Measurements from ENCODE around the gene PIGA.

The PIGA gene

GRCh38 chrX:15376956-15377355 lies 41.6 kb upstream of the PIGA start:
- Histone ChIP-seq H2AFZ (ENCODE audit: low read depth, low read length) (no peak overlapping the region), H2BK120ac (ENCODE audit: low read depth, low read length) (no peak overlapping the region), H4K8ac (ENCODE audit: low read length) (no peak overlapping the region), H3K9me3 (ENCODE audit: control insufficient read depth, low read length) (no peaks in the 10 kb centered on the region), H3K27me3 (ENCODE audit: control insufficient read depth in 1 of 2, insufficient read depth in 1 of 2, low read length in 2 of 2) (peaks cover 0 to 8% of the 10 kb centered on the region in 2 experiments), H3K36me3 (ENCODE audit: control insufficient read depth in 1 of 2, insufficient read depth in 2 of 2, low read depth in 1 of 2, low read length in 2 of 2) (no peaks in the 10 kb centered on the region), H2BK12ac (ENCODE audit: low read length in 2 of 2) (no peak overlapping the region), H3K27ac (ENCODE audit: low read length, poor library complexity, severe bottlenecking) (no peak overlapping the region), H3K9ac (ENCODE audit: low read length) (no peak overlapping the region), H2BK15ac (ENCODE audit: low read depth, poor library complexity, severe bottlenecking) (no peak overlapping the region), H3K4me1 (ENCODE audit: control insufficient read depth, insufficient read depth, low read depth, low read length) (no peaks in the 10 kb centered on the region), H3K4ac (ENCODE audit: low read depth in 1 of 2, low read length in 2 of 2) (no peak overlapping the region), H2BK5ac (ENCODE audit: low read depth, low read length, poor library complexity, severe bottlenecking) (no peak overlapping the region), H4K91ac (ENCODE audit: low read length) (no peak overlapping the region), H3K18ac (ENCODE audit: low read depth in 1 of 2, low read length in 2 of 2) (no peak overlapping the region), H3K23ac (ENCODE audit: low read length in 2 of 2) (no peak overlapping the region), H3K4me2 (ENCODE audit: low read length, poor library complexity, severe bottlenecking) (no peak overlapping the region), H3K4me3 (ENCODE audit: insufficient read depth in 1 of 2, low read depth in 1 of 2, low read length in 2 of 2) (no peak overlapping the region), H3K79me1 (replicated peaks; ENCODE audit: low read length, poor library complexity, severe bottlenecking) (no peaks in the 10 kb centered on the region), H2AK5ac (ENCODE audit: low read length, severe bottlenecking) (no peak overlapping the region), H3K14ac (ENCODE audit: low read length in 2 of 2) (no peak overlapping the region)
- no peak for DNase-seq
- no CpG with 5 or more reads among the region's 1 CpG for WGBS

- H3K27ac ChIP-seq (ENCODE audit: low read length, poor library complexity, severe bottlenecking), result no peak overlapping the region
- no peak overlapping the region for H2BK12ac ChIP-seq (ENCODE audit: low read length in 2 of 2)
- no peak overlapping the region for H3K4me3 ChIP-seq (ENCODE audit: insufficient read depth in 1 of 2, low read depth in 1 of 2, low read length in 2 of 2)
- H2AFZ ChIP-seq (ENCODE audit: low read depth, low read length), result no peak overlapping the region
- H3K27me3 ChIP-seq (ENCODE audit: control insufficient read depth in 1 of 2, insufficient read depth in 1 of 2, low read length in 2 of 2), result peaks cover 0 to 6% of the 10 kb centered on the region in 2 experiments
- no peak overlapping the region for H2AK5ac ChIP-seq (ENCODE audit: low read length, severe bottlenecking)
- DNase-seq, result no peak
- H3K18ac ChIP-seq (ENCODE audit: low read depth in 1 of 2, low read length in 2 of 2), result no peak overlapping the region
- no peaks in the 10 kb centered on the region for H3K9me3 ChIP-seq (ENCODE audit: control insufficient read depth, low read length)
- no peak overlapping the region for H3K9ac ChIP-seq (ENCODE audit: low read length)
- no peak overlapping the region for H3K4me2 ChIP-seq (ENCODE audit: low read length, poor library complexity, severe bottlenecking)
- no peak overlapping the region for H2BK15ac ChIP-seq (ENCODE audit: low read depth, poor library complexity, severe bottlenecking)
- H3K4me1 ChIP-seq (ENCODE audit: control insufficient read depth, insufficient read depth, low read depth, low read length), result no peaks in the 10 kb centered on the region
- no peak overlapping the region for H3K4ac ChIP-seq (ENCODE audit: low read depth in 1 of 2, low read length in 2 of 2)
- no peak overlapping the region for H4K91ac ChIP-seq (ENCODE audit: low read length)
- no peak overlapping the region for H2BK120ac ChIP-seq (ENCODE audit: low read depth, low read length)
- no peak overlapping the region for H4K8ac ChIP-seq (ENCODE audit: low read length)
- H3K36me3 ChIP-seq (ENCODE audit: control insufficient read depth in 1 of 2, insufficient read depth in 2 of 2, low read depth in 1 of 2, low read length in 2 of 2), result no peaks in the 10 kb centered on the region
- H3K23ac ChIP-seq (ENCODE audit: low read length in 2 of 2), result no peak overlapping the region
- 100% methylated on average over 1 of the region's 3 CpGs for WGBS
- no peak overlapping the region for H3K14ac ChIP-seq (ENCODE audit: low read length in 2 of 2)
- no peak overlapping the region for H2BK5ac ChIP-seq (ENCODE audit: low read depth, low read length, poor library complexity, severe bottlenecking)
- no peaks in the 10 kb centered on the region for H3K79me1 ChIP-seq (replicated peaks; ENCODE audit: low read length, poor library complexity, severe bottlenecking)
Observed at GRCh38 chrX:15373976-15374375, 38.7 kb upstream of the PIGA start.

- Histone ChIP-seq H3K4me2 (ENCODE audit: low read length, poor library complexity, severe bottlenecking) (no peak overlapping the region), H2AFZ (ENCODE audit: low read depth, low read length) (no peak overlapping the region), H3K9ac (ENCODE audit: low read length) (no peak overlapping the region), H2BK120ac (ENCODE audit: low read depth, low read length) (no peak overlapping the region), H2AK5ac (ENCODE audit: low read length, severe bottlenecking) (no peak overlapping the region), H4K8ac (ENCODE audit: low read length) (no peak overlapping the region), H3K14ac (ENCODE audit: low read length in 2 of 2) (no peak overlapping the region), H3K27me3 (ENCODE audit: control insufficient read depth in 1 of 2, insufficient read depth in 1 of 2, low read length in 2 of 2) (peaks cover 0 to 10% of the 10 kb centered on the region in 2 experiments), H3K4me1 (ENCODE audit: control insufficient read depth, insufficient read depth, low read depth, low read length) (no peaks in the 10 kb centered on the region), H3K4ac (ENCODE audit: low read depth in 1 of 2, low read length in 2 of 2) (no peak overlapping the region), H3K36me3 (ENCODE audit: control insufficient read depth in 1 of 2, insufficient read depth in 2 of 2, low read depth in 1 of 2, low read length in 2 of 2) (no peaks in the 10 kb centered on the region), H3K27ac (ENCODE audit: low read length, poor library complexity, severe bottlenecking) (no peak overlapping the region), H3K23ac (ENCODE audit: low read length in 2 of 2) (no peak overlapping the region), H2BK12ac (ENCODE audit: low read length in 2 of 2) (no peak overlapping the region), H3K18ac (ENCODE audit: low read depth in 1 of 2, low read length in 2 of 2) (no peak overlapping the region), H3K4me3 (ENCODE audit: insufficient read depth in 1 of 2, low read depth in 1 of 2, low read length in 2 of 2) (no peak overlapping the region), H3K9me3 (ENCODE audit: control insufficient read depth, low read length) (no peaks in the 10 kb centered on the region), H2BK15ac (ENCODE audit: low read depth, poor library complexity, severe bottlenecking) (no peak overlapping the region), H3K79me1 (replicated peaks; ENCODE audit: low read length, poor library complexity, severe bottlenecking) (no peaks in the 10 kb centered on the region), H4K91ac (ENCODE audit: low read length) (no peak overlapping the region), H2BK5ac (ENCODE audit: low read depth, low read length, poor library complexity, severe bottlenecking) (no peak overlapping the region)
- 88% methylated on average over 8 of the region's 9 CpGs for WGBS
- no peak for DNase-seq
Observed at GRCh38 chrX:15366506-15367352, 31.4 kb upstream of the PIGA start.

GRCh38 chrX:15359701-15360100 lies 24.4 kb upstream of the PIGA start:
- Histone ChIP-seq H3K4me2 (ENCODE audit: low read length, poor library complexity, severe bottlenecking) (no peak overlapping the region), H3K14ac (ENCODE audit: low read length in 2 of 2) (no peak overlapping the region), H2AFZ (ENCODE audit: low read depth, low read length) (no peak overlapping the region), H3K23ac (ENCODE audit: low read length in 2 of 2) (no peak overlapping the region), H2BK120ac (ENCODE audit: low read depth, low read length) (no peak overlapping the region), H2BK5ac (ENCODE audit: low read depth, low read length, poor library complexity, severe bottlenecking) (no peak overlapping the region), H3K36me3 (ENCODE audit: control insufficient read depth in 1 of 2, insufficient read depth in 2 of 2, low read depth in 1 of 2, low read length in 2 of 2) (no peaks in the 10 kb centered on the region), H3K79me1 (replicated peaks; ENCODE audit: low read length, poor library complexity, severe bottlenecking) (no peaks in the 10 kb centered on the region), H3K4me1 (ENCODE audit: control insufficient read depth, insufficient read depth, low read depth, low read length) (no peaks in the 10 kb centered on the region), H4K8ac (ENCODE audit: low read length) (no peak overlapping the region), H4K91ac (ENCODE audit: low read length) (no peak overlapping the region), H3K9ac (ENCODE audit: low read length) (no peak overlapping the region), H3K4ac (ENCODE audit: low read depth in 1 of 2, low read length in 2 of 2) (no peak overlapping the region), H3K4me3 (ENCODE audit: insufficient read depth in 1 of 2, low read depth in 1 of 2, low read length in 2 of 2) (no peak overlapping the region), H2AK5ac (ENCODE audit: low read length, severe bottlenecking) (no peak overlapping the region), H3K18ac (ENCODE audit: low read depth in 1 of 2, low read length in 2 of 2) (no peak overlapping the region), H3K27ac (ENCODE audit: low read length, poor library complexity, severe bottlenecking) (no peak overlapping the region), H3K9me3 (ENCODE audit: control insufficient read depth, low read length) (no peaks in the 10 kb centered on the region), H2BK12ac (ENCODE audit: low read length in 2 of 2) (no peak overlapping the region), H2BK15ac (ENCODE audit: low read depth, poor library complexity, severe bottlenecking) (no peak overlapping the region), H3K27me3 (ENCODE audit: control insufficient read depth in 1 of 2, insufficient read depth in 1 of 2, low read length in 2 of 2) (peaks cover 0 to 4% of the 10 kb centered on the region in 2 experiments)
- DNase-seq, result no peak
- WGBS, result 100% methylated on average over 1 of the region's 2 CpGs

All from mesenchymal stem cell (in vitro differentiated cells and primary cell).